SIG-M5 (cell line): ENCODE data around the gene RPIA.
"Not testable (repeated sequence)": the region's sequence is repeated elsewhere in the genome, so short reads cannot be mapped to it uniquely, and the experiment has no call there.

Experiments used
- DNase-seq: peaks from one replicate; lab custom pipeline; 2025; lab: John Stamatoyannopoulos, UW

Gene RPIA

DNA sequence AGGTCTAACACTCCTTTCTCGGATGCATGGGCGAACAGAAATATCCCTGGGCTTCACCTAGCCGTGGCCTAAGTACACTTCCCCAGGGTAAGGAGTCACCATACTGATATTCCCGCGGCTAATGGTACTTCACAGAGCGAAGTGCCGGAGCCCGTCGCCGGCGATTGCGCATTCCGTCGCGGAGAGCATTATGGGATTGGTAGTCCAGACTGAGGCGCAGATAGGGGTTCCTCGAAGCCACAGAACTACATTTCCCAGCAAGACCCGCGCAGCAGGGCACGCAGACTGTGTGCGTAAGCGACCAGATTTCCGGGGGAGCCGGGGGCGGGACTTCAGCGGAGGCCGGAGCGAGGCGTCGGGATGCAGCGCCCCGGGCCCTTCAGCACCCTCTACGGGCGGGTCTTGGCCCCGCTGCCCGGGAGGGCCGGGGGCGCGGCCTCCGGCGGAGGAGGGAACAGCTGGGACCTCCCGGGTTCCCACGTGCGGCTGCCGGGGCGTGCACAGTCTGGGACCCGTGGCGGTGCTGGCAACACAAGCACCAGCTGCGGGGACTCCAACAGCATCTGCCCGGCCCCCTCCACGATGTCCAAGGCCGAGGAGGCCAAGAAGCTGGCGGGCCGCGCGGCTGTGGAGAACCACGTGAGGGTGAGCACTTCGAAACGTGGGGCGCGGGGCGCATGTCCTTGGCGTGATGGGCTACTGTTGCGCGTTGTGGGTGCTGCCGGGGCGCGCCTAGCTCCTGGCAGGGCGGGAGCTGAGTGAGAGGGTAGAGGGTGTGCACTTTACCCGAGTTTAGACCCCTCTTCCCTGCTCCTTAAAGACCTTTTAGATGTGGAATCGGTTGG is at the start of gene RPIA:
TSS of gene RPIA (plus strand) at position 335 of the 845 bp plus-strand sequence. CDS start at position 361, 26 bp downstream.
- peak; percentile 97 for DNase-seq

DNA sequence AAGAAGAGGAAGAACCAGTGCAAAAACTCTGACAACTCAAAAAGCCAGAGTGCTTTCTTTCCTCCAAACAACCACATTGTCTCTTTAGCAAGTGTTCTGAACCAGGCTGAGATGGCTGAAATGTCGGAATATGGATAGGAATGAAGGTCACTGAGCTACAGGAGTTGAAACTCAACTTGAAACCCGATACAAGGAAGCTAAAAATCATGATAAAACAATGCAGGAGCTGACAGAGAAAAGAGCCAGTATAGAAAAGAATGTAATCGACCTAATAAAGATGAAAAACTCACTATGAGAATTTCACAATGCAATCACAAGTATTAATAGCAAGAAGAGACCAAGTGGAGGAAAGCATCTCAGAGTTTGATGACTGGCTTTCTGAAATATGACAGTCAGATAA is 49.2 kb upstream of the RPIA start:
- no peak for DNase-seq

DNA sequence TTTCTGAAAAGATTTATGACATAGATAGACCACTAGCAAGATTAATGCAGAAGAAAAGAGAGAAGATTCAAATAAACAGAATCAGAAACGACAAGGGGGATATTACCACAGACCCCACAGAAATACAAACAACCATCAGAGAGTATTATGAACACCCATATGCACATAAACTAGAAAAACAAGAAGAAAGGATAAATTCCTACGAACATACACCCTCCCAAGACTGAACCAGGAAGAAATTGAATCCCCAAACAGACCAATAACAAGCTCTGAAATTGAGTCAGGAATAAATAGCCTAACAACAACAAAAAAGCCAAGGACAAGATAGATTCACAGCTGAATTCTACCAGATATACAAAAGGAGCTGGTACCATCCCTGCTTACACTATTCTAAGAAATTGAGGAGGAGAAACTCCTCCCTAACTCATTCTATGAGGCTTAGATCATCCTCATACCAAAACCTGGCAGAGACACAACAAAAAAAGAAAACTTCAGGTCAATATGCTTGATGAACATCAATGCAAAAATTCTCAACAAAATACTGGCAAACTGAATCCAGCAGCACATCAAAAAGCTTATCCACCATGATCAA is 46.1 kb upstream of the RPIA start:
- DNase-seq, result not testable (repeated sequence)

DNA sequence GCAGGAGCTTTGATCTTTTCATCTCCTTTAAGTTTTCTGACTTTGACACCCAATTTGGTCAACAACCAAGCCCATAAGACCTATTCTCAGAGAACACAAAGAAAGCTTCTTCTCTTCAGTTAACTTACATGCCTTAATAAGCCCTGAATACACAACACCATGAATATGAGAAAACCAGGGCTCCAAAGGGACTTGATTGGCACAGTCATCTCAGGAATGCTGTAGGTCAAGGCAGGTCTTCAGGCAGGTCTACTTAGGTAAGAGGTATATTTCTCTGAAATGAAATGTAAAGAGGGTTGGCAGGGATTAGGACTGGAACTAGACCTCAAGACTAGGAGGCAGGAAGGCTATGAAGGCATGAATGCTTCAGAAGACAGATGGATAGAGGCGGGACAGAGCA is 39.8 kb upstream of the RPIA start:
- no peak for DNase-seq

DNA sequence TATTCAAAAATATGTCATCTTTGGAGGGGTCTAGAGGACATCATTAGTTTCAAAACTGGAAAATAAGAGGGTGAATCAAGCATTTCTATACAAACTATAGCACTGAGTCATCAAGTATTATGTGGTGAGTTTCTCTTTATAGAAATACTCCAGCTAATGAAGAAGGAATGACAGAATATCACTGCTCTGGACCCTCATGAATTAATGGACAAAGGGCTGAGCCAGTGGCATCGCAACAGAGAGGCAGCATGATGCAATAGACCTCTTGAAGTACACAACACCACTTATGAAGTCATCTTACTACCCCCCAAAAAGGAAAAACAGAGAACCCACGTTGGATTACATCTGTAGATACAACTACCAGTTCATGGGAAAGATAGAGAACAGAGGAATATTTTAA is 36.8 kb upstream of the RPIA start:
- no peak for DNase-seq

DNA sequence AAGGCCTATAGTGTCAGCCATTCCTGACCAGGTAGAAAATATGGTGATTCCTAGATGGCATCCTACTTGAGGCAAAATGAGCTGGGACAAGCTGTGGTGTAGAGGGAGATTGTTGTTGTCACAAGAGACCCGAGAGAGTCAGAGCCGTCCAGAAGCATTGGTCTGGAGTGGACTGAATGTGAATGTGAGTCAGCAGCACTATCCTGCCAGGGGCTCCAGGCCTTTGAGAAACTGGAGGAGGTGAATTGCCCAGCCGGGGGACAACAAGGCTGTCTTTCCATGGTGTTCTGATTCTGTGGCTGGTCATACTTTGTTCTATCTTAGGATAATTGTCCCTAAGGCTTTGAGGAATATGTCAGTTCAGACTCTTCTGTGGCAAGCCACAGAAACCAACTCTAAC is 34.8 kb upstream of the RPIA start:
- no peak for DNase-seq

DNA sequence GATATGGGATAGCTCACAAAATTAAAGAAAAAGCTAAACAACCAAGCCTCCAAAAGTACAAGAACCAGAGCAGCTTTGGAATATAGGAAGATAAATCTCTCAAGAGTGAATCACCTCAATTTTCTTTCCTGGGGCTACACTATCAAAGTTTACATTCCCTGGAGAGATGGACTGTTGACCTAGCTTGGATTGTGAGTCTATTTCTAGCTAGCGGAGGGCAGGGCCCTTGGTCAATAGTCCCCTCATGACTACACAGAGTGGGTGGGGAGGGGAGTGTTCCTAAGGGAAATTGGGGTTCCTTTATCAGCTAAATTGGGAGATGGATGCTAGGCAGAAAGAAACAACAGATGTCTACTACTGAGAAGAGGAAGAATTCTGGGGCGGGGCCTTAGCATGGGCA is 34.3 kb upstream of the RPIA start:
- no peak for DNase-seq

DNA sequence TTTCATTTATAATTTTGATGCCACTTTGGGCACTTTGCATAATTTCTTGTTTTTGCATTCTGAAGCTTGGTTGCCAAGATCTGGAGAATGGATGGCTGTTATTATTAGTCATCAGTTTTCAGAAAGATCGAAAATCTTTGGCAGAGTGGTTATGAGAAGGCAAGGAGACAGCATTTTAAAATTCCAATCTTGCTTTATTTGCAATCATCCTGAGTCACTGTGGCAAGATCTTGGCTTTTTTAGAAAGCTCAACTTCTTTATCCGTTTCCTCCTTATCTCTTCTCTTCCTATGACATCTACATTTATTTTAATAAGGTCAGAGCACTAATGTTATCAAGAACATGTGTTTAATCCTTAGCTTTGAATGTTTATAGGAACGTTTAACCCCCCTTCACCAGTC is 33.1 kb upstream of the RPIA start:
- no peak for DNase-seq

DNA sequence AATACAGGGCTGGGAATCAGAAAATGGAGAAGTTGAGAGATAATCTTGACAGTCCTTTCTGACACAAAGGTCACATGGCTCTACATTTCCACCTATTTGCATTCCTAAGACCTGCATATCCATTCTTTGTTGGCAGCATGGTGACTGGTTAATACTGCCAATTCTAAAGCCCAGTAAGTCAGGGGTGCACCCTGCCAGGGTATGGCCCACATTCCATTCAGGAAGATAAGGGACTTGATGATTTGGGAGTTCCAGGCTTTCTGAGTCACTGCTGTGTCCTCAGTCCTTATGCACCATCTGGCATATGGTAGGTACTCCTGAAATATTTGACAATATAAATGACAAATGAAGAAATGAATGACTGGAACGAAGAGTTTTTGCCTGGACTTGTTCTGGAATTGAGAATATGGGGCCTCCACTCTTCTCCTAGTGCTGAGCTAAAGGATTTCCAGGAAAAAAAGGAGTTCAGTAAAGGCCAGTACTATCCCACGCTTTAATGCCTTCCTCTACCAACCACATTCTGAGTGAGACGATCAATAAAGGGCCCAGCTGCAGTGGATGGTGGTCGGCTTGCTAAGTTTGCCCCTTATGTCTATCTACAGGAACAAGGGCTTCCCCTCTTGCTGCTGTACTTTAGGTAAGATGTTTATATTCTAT is 32.5 kb upstream of the RPIA start:
- no peak for DNase-seq

DNA sequence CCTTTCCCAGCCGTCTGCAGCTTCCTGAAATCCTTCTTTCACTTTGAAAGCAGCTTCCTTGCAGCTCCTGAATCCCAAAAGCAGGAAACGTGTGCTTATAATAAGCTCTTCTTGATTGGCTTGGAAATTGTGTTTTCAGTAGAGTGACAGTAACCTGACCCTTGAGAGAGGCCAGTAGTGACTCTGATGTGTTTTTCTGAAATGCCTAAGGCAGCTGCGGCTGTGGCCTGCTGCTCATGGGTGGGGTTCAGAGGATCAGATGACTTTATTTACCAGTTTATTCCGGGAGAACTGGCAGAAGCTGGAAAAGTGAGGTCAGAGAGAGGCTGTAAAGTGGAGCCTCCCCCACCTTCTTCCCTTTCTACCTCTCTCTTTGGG is 31.9 kb upstream of the RPIA start:
- DNase-seq, result no peak

DNA sequence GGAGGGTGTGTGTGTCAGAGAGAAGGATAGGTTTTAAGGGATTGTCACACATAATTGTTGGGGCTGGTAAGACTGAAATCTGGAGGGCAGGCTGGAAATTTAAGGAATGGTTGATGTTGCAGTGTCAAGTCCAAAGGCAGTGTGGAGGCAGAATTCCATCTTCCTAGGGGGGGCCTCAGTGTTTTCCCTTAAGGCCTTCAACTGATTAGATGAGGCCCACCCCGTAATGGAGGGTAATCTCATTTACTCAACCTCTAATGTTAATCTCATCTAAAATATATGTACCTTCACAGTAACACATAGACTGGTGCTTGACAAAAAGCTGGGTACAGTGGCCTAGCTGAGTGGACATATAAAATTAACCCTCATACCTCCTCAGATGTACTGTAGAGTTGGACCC is 30.9 kb upstream of the RPIA start:
- DNase-seq, result no peak

DNA sequence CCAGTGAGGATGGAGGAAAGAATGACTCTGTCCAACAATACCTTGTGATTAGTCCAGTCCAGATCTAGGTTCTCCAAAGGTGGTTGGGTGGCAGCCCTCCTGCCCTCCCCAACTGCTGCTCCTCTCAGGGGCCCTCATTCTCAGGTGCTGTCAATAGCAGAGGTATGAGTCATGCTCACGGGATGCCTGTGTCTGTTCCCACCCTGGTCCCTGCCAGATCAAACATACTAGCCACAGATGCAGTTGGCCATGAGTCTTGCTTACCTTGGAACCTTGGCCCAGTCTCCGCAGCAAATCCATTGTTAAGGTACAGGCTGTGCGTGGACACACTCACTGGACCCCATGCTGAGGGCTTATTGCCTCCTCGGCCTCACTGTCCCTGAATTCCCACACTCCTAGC is 24.9 kb upstream of the RPIA start:
- no peak for DNase-seq

DNA sequence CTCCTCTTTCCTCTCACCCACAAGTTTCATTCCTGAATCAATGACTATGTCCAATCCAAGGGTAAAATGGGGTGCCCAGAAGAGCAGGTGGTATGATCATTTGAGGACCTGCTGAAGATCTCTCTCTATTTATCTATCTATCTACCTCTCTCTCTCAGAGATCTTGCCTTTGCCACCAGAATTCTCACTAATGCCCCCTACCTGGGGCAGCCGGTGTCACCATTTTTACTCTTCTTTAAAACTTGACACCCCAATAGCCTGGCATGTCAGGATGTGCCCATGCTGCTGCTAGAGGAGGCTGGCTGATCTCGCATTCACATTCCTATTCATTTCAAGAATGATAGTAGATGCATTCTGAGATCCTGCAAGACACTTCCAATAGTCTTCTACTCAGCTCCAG is 24.3 kb upstream of the RPIA start:
- DNase-seq, result no peak

DNA sequence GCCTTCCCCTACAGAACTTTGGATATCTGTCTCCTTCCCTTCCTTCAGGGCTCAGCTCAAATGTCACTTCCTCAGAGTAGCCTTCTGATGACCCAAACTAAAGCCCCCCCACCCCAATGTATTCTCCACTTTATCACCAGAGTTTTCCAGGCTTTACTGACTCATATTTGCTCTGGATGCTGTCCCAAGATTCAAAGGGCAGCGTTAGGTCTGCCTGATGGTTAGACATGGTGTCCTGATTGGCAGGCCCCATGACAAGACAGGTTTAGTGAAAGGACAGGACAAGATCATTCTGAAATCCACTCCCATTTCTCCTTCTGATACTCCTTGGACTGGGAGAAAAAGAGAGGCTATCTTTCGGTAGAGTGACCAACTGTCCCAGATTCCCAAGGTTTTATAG is 22.6 kb upstream of the RPIA start:
- no peak for DNase-seq

DNA sequence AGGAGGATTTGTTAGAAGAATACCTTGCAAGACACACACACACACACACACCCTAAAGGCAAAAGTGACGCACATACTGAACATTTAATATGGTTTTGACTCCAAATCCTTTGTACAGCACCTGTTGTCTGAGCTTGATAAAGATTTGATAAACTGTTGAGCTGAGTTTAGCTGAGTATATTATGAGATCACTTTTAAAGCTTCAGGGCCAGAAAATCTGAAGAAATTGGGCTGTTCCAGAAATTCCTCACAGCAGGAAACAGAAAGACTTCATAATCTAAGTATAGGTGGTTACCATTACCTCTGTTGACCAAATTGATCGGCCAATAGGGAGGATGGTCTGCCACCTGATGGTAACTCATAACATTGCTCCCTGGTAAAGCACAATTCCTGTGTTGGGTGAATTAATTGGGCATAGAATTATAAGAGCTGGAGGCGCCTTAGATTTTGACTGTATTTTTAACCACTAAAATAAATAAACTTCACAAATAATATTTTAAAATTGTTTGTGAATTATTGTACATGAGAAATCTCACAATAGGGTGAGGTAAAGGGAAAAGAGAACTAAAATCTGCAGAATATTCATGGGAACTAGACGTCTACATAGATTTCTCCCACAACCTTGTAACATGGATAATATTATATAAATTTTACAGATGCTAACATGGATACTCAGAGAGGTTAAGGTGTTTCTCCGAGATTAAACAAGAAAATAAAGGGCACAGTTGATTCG is 21.8 kb upstream of the RPIA start:
- no peak for DNase-seq

DNA sequence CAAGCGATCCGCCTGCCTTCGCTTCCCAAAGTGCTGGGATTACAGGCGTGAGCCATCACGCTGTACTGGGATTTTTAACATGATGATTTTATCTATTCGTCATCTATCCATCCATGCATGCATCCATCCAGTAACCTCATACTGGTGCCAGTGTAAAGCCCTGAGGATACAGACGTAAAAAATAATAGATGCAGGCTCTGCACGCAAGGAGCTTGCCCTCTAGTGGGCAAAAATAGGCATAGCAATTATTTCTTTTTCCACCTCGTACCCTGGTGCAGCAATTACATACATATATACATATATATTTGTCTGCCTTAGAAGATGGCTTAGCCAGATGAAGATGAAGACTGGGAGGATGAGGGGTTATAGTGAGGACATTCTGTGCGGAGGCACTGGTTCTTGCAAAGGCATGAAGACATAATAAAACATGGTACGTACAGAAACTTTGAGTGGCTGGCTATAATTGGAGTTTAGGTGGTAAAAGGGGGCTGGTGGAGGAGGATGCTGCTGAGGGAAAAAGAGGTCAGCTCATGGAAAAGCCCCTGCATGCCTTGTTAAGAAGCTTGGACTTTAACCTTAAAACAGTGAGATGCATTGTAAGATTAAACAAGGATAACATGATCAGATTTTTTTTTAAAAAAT is 19.6 kb upstream of the RPIA start:
- no peak for DNase-seq

DNA sequence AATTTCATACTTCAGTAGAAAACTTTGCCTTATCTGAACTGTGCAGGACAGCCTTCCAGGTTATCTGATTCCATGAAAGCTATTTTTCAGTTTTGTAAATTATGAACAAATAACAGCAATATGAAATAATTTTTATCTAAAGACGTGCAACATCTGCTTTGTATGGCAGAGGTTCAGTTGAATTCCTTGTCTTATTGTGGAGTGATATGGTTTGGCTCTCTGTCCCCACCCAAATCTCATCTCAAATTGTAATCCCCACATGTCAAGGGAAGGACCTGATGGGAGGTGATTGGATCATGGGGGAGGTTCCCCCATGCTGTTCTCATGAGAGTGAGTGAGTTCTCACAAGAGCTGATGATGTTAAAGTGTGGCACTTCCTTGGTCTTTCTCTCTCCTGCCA is 18.1 kb upstream of the RPIA start:
- no peak for DNase-seq

DNA sequence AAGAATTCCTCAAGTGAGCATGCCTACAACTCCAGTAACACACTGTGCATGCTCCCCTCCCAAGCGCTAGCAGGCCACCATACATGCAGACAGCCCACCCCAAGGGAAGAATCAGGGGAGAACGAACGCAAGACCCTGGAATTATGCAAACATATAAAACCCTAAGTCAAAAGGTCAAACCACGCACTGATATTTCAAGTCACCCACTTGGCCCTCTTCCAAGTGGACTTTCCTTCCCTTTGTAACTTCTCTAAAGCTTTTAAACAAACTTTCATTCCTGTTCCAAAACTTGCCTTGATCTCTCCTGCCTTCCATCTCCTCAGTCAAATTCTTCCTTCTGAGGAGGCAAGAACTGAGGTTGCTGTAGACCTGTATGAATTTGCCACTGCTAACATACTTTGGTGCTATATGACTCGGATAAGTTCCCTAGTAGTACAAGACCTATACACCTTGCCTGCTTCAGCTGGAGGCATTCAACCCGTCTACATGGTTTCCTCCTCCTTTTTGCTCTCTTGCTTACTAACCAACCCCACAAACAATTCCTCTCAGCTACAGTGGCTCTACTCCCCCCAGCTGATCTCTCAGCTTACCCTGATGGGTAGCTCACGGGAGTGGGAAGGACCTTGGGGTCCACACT is 11.1 kb upstream of the RPIA start:
- no peak for DNase-seq

DNA sequence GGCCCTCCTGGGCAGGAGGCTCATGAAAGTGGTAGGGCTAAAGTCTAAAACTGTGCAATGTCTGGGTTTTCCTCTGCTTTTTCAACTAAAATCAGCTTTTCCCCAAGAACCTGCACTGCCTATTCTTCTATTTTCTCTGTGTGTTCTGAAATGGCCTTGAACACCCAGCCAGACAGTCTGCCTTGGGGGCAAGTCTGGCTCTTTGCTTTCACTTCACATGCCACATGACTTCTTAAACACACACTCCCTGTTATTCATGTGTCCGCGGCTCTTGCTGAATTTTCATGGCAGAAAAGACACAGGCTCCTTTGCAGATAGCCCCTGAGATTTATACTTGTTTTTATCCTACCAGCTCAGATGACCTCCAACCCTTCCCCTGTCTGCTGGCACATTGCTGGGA is 10.6 kb upstream of the RPIA start:
- DNase-seq, result no peak

DNA sequence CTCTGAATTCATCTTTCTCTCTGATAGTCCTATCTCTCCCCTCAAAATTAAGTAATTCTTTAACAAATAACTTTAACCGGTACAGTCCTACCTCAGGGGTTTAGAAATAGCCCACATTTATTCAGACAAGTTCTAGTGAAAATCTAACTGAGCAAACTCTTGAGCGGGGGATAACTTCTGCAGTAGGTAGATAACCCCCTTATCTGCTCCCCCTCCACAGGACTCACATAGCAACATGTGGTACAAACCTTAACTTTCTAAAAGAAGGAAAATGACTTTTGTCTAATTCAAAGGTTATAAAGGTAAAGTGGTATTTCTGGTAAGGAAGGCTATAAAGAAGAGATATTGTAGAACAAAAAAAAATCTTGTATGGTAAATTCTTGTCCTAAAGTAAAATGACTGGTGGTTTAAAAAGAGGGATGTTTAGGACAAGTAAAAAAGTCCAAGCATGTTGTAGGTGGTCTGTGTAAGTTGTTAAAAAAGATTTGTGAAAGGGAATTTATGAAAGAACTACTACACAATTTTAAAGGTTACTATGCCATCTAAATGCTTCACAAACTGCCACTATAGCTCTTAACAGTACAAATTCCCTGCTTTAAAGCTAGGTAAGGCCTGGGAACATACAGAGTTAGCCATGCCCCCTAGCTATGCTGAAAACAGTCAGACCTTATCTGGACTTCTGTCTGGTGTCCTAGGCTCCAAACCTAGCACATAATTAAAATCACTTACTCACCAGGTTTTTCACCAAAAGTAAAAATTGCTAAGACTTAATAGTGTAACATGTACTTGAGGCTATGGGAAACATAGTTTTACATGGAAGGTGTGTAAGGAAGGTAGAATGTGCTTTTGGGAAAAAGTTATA is 8.1 kb upstream of the RPIA start:
- DNase-seq, result no peak

DNA sequence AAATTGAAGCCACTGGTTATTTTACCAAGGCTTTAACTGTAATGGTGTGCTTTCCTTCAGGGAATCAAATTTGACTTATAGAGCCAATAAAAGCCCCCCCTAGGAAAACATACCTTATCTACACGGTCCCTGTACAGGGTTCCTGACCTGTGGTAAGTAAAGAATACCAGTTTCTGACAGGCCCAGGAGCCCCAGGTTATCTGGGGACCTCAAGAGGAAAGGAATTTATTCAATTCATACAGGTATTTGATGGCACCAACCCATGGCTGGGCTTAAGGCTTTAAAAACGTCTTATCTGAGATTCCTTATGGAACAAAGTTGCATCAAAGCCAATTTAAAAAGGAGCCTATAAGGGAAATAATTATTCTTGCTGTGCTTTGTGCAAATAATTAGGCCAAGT is 7.0 kb upstream of the RPIA start:
- no peak for DNase-seq
